Putamen (tissue), 1 donor: ENCODE measurements around the gene LRRK1.
A peak's percentile ranks its signal among the peaks of the same experiment; 100 is the strongest.

Source experiments
- DNase-seq: peaks from one replicate; pipeline ENCODE4 v3.0.0-alpha.2; 2016; ENCODE audit warnings: low spot score

Gene LRRK1

GRCh38 chr15:101004500-101004899 lies 85.3 kb downstream of the LRRK1 start:
- no peak for DNase-seq

DNA sequence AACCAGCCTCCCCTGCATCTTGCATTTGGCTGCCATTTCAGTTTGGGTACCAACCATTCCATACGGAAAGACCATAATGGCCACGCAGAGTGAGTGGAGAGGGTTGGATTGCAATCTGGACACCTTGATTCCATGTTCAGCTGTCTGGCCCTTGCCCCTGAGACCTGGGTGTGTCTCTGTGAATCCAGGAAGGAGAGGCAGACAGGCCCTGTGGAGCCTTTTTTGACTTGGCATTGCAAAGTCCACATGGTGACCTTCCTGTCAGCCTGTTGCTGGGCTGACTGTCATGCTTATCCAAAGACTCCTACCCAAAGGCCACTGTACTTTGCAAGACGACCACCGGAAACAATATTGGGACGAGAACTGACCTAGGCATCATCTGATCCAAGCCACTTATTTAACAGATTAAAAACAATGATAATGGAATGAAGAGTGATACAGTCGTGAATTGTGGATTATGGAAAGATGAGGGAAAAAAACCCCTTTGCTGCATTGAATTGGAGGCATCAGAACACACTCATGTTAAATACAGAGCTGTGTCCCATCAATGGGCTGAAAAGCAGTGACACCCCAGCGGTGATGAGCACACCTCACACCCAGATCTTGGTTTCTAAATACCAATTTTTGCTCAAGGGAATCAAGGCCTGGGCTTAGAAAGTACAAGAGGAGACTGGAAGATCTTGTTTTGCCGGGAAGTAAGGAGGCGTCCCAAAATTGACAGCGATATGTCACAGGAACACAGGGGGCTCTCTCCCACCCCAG lies 86.0 kb downstream of the LRRK1 start:
- no peak for DNase-seq

DNA sequence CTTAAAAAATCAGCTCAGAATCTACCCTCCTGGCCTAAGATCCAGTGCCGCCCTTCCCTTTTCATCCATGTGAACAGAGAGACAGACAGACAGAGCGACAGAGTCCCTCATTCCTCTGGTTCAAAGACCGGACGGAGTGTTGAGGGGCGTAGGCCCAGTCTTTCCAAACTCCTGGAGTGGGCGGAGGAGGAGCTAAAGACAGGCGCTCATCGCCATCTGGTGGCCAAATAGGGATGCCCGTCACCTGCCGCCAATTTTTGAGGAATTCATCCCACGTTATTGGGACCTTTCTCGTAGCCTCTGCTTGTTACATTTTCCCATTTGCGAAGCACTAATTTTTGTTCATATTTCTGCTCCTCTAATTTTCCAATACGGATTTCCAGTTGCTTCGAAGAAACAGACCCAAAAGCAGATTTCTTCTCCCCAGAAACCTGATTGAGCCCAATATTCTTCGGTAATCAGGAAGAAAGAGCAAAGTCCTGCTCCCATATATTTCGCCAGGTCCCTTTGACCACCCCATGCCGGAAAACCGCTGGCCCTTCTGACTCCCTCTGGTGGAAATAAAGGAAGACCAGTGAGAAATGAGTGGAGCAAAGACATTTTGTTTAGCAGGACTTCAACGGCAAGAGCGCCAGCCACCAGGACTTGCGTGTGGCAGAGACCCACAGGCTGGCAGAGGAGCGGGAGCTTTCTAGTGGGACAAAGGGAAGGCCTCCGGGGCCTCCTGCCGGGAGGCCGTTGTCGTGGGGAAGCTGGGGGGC lies 88.0 kb downstream of the LRRK1 start:
- peak; percentile 55 for DNase-seq

GRCh38 chr15:101008158-101009139 lies 89.3 kb downstream of the LRRK1 start:
- peak; percentile 39 for DNase-seq

DNA sequence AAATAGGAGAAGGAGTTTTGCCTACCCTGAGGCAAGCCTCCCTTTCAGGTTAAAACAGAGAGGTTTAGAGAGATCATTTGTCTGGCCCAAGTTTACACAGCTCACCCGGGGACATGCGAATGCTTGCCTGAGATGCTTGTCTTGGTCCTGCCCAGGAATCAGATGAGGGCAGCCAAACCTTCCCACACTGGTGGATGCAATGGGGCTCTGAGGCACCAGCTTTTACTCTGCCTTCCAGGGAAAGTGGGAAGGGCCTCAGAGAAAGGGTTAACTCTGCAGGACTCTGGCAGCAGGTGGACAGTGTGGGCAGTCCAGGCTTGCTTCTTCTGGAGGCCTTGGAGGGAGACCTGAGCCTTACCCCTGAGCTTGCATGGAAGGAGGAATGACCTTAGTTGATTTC lies 90.0 kb downstream of the LRRK1 start:
- DNase-seq, result no peak

GRCh38 chr15:101010781-101011180 lies 91.6 kb downstream of the LRRK1 start:
- no peak for DNase-seq

GRCh38 chr15:101012326-101013200 lies 93.4 kb downstream of the LRRK1 start:
- no peak for DNase-seq

DNA sequence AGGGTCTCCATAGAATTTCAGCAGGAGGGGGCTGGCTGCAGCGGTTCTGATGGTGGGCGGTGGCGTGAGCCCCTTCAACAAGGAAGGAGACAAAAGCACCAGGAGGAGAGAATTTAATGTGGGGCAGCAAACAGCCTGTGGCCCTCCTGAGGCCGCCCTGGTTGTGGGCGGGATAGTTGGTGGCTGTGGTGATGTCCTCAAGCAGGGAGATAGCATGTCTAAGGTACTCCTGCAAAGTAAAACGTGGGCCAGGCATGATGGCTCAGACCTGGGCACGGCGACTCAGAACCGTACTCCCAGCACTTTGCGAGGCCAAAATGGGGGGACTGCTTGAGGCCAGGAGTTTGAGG lies 94.0 kb downstream of the LRRK1 start:
- DNase-seq, result no peak

GRCh38 chr15:101013769-101014675 lies 94.9 kb downstream of the LRRK1 start:
- DNase-seq, result no peak

- DNase-seq, result peak; percentile 45
These were observed 96.0 kb downstream of the LRRK1 start for GRCh38 chr15:101014921-101015841.

DNA sequence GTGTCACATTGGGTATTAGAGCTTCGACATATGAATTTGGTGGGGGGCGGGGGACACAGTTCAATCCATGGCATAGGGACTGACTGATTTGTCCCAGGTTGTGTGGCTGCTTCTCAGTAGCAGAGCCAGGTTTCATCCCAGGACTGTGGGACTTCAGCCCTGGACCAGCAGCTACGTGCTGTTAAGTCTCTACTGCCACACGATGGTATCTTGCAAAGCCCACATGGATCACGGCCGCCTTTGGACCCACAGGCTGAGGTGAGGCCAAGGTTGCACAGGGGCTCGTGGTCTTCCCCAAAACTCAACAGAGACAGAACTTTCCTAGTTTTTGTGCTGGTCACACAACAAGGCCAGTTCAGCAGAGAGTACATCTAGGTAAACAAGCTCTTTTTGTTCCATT lies 97.4 kb downstream of the LRRK1 start:
- no peak for DNase-seq

DNA sequence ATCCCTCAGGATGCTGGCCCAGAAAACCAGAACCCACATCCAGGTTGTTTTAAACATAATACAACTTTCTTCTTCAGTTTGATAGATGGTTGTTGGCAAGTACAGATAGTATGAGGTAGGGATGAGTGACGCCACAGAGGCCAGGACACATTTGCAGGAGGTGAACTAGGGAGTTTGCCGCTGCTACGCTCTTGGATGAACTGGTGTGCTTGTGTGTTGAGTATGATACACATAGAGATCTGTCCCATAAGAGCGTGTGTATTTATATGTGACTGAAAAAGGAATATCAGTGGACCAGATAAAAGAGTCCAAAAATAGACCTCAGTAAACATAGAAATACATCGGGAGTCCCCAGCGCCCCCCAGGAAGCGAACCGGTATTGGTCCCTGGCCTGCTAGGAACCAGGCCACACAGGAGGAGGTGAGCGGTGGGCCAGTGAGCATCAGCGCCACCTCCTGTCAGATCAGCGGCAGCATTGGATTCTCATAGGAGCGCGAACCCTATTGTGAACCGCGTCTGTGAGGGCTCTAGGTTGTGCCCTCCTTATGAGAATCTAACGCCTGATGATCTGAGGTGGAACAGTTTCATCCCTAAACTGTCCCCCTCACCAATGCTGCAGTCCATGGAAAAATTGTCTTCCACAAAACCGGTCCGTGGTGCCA lies 98.1 kb downstream of the LRRK1 start:
- no peak for DNase-seq

- no peak for DNase-seq
These were observed 98.9 kb downstream of the LRRK1 start for GRCh38 chr15:101018016-101018415.

- no peak for DNase-seq
These were observed 99.3 kb downstream of the LRRK1 start for GRCh38 chr15:101018450-101018849.

DNA sequence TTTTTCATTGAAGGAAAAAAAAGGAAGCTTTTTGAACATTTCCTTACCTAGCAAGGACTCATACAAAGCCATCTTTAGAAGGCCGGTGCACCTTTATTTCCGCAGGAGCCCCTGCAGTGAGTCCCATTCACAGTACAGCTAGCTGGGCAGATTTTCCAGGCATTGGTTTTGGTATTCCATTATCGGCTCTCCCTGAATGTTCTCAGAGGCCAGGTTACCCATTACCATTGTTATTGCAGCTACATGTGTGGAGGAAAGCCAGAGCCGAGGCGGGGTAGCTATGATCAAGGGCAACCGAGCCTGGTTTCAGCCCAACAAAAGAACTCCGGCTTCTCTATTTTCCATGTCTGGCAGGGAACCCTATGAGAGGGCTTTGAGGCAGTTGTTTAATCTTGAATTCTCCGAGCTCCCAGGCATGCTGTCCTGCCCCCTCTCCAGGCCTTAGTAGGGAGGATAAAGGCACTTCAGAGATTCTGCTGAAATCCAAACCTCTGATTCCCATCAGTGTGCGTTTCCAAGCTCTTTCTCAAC lies 100.3 kb downstream of the LRRK1 start:
- no peak for DNase-seq

GRCh38 chr15:101020451-101020850 lies 101.3 kb downstream of the LRRK1 start:
- DNase-seq, result no peak

DNA sequence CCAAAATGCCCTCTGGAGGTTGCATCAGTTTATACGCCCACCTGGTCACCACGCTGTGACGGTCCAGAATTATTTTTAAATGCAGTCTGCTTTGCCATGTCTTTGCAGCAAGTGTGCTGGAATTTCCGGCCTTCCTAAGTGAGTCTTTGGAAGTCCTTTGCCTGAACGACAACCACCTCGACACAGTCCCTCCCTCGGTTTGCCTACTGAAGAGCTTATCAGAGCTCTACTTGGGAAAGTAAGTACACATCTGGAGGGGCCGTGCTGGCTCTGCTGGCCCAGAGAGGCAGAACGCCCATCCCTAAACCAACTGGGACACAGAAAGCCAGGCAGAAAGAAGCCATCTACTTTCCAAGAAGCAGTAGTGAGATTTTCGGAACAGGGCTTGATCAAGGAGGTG lies 101.8 kb downstream of the LRRK1 start:
- DNase-seq, result no peak

- no peak for DNase-seq
These were observed 103.1 kb downstream of the LRRK1 start for GRCh38 chr15:101022306-101022705.
